Loucy (cell line): ENCODE measurements around the gene TSSK6.

Source experiments
- H2AFZ ChIP-seq: fragments of 200-600 bp; sonication (generic); 2 replicates; pipeline ENCODE4 v1.6.0; 2016; ENCODE audit warnings: antibody characterized with exemption, mild to moderate bottlenecking, low read length, moderate library complexity
- H3F3A ChIP-seq: fragments of 200-600 bp; 2 replicates; pipeline ENCODE4 v1.6.0; 2016; ENCODE audit warnings: antibody characterized with exemption, low read depth, mild to moderate bottlenecking
- H3K27me3 ChIP-seq: fragments of 200-600 bp; sonication (generic); 2 replicates; pipeline ENCODE4 v1.6.1; 2014; ENCODE audit warnings: low read length, mild to moderate bottlenecking; ENCODE audit not compliant: insufficient read depth, poor library complexity, severe bottlenecking
- H3K36me3 ChIP-seq: fragments of 200-600 bp; sonication (generic); 2 replicates; pipeline ENCODE4 v1.6.1; 2016; ENCODE audit warnings: low read length; ENCODE audit not compliant: insufficient read depth
- H3K4me1 ChIP-seq: fragments of 200-600 bp; sonication (generic); 2 replicates; pipeline ENCODE4 v1.5.1; 2014; ENCODE audit warnings: low read length, mild to moderate bottlenecking; ENCODE audit not compliant: insufficient read depth, poor library complexity, severe bottlenecking
- H3K4me2 ChIP-seq: fragments of 200-600 bp; sonication (generic); 2 replicates; pipeline ENCODE4 v1.6.0; 2014; ENCODE audit warnings: antibody characterized with exemption, low read length, low read depth, mild to moderate bottlenecking; ENCODE audit not compliant: poor library complexity, severe bottlenecking
- H3K4me3 ChIP-seq: fragments of 200-600 bp; sonication (generic); 2 replicates; pipeline ENCODE4 v1.5.1; 2014; ENCODE audit warnings: low read length, mild to moderate bottlenecking, mixed read lengths; ENCODE audit not compliant: poor library complexity, severe bottlenecking
- H3K79me2 ChIP-seq: fragments of 200-600 bp; sonication (generic); 2 replicates; pipeline ENCODE4 v1.6.1; 2014; ENCODE audit warnings: low read length; ENCODE audit not compliant: insufficient read depth
- H3K9ac ChIP-seq: fragments of 200-600 bp; sonication (generic); 2 replicates; pipeline ENCODE4 v1.6.0; 2014; ENCODE audit warnings: mild to moderate bottlenecking, low read depth, low read length, moderate library complexity; ENCODE audit not compliant: poor library complexity, severe bottlenecking
- H3K9me2 ChIP-seq: fragments of 200-600 bp; sonication (generic); replicated peaks from 2 replicates; pipeline ENCODE4 v1.6.1; 2016; ENCODE audit warnings: low read depth, low read length, mixed read lengths
- H3K9me3 ChIP-seq: fragments of 200-600 bp; sonication (generic); 2 replicates; pipeline ENCODE4 v1.6.1; 2014; ENCODE audit warnings: mild to moderate bottlenecking, antibody characterized with exemption, low read length, low read depth; ENCODE audit not compliant: insufficient read depth
- H4K20me1 ChIP-seq: fragments of 200-600 bp; sonication (generic); 2 replicates; pipeline ENCODE4 v1.6.0; 2014; ENCODE audit warnings: antibody characterized with exemption, low read length, mild to moderate bottlenecking; ENCODE audit not compliant: insufficient read depth, poor library complexity, severe bottlenecking
- CTCF ChIP-seq: fragments of 200-600 bp; sonication (generic); conservative IDR thresholded peaks from 2 replicates; pipeline ENCODE4 v1.5.1; 2014; ENCODE audit warnings: mild to moderate bottlenecking, antibody characterized with exemption, low read length
- EZH2phosphoT487 ChIP-seq: fragments of 200-600 bp; IDR thresholded peaks from 2 replicates; pipeline ENCODE4 v1.6.1; 2018; ENCODE audit warnings: antibody characterized with exemption, mild to moderate bottlenecking, moderate library complexity, borderline replicate concordance

TSSK6 gene

DNA sequence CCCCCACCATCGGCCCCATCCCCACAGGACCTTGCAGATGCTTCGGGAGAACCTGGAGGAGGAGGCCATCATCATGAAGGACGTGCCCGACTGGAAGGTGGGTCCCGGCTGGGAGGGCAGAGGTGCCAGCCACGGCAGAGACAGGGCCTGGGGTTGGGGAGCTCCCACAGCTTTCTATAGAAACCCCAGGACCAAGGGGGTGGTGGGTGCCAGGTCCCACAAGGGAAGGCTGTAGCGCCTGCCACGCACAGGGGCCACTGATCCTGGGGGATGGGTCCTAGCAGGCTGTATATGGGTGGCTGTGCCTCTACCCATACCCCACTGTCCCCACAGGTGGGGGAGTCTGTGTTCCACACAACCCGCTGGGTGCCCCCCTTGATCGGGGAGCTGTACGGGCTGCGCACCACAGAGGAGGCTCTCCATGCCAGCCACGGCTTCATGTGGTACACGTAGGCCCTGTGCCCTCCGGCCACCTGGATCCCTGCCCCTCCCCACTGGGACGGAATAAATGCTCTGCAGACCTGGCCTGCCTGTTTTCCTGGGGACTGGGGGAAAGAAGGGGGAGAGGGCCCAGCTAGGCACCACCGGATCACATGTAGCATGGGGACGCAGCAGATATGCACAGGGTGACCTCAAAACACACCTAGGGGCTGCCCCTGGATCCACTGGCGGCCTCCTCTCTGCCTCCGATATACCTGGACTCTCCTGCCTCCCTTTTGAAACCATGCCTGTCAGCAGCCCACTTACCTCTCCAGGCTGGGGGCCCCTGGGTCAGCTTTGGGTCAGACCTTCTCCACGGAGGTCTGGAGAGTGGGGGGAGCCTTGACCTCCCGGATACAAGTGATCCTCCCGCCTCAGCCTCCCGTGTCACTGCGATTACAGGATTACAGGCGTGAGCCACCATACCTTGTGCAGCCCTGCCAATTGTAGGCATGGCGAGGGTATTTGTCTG lies 12.6 kb upstream of the TSSK6 start:
- Histone ChIP-seq H3K9me2 (no peaks in the 10 kb centered on the region), H3K4me3 (no peak overlapping the region), H2AFZ (no peak overlapping the region), H3K27me3 (no peaks in the 10 kb centered on the region), H3K9me3 (no peaks in the 10 kb centered on the region), H3K4me1 (peaks cover 16% of the 10 kb centered on the region), H4K20me1 (peaks cover 27% of the 10 kb centered on the region), H3F3A (no peaks in the 10 kb centered on the region), H3K4me2 (no peak overlapping the region), H3K36me3 (peaks cover 14% of the 10 kb centered on the region; the same call in 1 of the 2 replicates), H3K9ac (no peak overlapping the region), H3K79me2 (peaks cover 26% of the 10 kb centered on the region; the same call in 1 of the 2 replicates)
- TF ChIP-seq EZH2phosphoT487 (no peak), CTCF (no peak)

DNA sequence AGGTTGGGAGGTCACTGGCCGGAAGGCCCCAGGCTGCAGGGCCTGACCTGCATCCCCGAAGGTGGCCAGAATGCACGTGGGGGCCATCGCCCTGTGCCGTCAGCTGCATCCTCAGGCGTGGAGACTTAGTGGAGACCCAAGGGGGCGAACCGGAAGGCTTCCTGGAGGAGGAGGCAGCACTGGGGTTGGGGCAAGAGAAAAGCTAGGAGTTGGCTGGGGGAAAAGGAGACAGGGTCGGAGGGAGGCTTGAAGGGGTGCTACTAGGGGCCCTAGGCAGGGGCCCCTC lies 12.0 kb upstream of the TSSK6 start:
- Histone ChIP-seq H3K36me3 (peaks cover 14% of the 10 kb centered on the region; the same call in 1 of the 2 replicates), H3K4me3 (no peak overlapping the region), H3K9me2 (no peaks in the 10 kb centered on the region), H3K9me3 (no peaks in the 10 kb centered on the region), H4K20me1 (peaks cover 33% of the 10 kb centered on the region), H3F3A (no peaks in the 10 kb centered on the region), H2AFZ (no peak overlapping the region), H3K4me1 (peaks cover 16% of the 10 kb centered on the region), H3K79me2 (peaks cover 33% of the 10 kb centered on the region; the same call in 1 of the 2 replicates), H3K27me3 (no peaks in the 10 kb centered on the region), H3K4me2 (no peak overlapping the region), H3K9ac (no peak overlapping the region)
- TF ChIP-seq EZH2phosphoT487 (no peak), CTCF (no peak)

DNA sequence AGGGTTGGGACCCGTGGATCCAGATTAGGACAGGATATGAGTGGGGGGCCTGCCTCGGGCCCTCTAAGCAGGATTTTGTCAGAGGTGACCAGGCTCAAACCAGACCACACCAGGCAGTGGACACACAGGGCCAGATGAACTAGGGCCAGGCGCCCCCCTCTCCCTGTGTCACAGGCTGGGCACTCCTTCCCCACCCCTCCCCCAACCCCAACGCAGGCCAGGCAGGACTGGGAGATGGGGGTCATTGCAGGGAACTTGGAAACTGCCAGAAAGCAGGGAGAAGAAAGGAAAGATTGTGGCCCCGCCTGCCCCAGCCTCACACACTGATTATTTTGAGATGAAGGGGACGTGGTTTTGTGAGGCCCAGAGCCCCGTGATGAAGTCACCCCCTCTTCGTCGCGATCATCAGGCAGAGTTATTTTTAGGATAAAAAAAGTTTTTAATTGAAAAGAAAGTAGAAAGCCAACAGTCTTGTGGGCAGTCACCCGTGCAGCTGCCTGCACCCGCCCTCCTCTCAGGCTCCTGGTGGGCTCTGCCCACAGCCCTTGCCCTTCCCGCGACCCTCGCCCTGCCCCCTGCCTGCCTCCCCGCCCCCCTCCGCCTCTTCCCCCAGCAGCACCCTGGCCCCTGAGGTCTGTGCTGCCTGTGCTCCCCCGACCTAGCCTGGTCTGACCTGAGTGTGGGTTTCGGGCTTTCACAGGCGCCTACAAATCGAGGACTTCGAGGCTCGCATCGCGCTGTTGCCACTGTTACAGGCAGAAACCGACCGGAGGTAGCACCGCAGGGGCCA lies 11.4 kb upstream of the TSSK6 start:
- peaks cover 38% of the 10 kb centered on the region; the same call in 1 of the 2 replicates for H3K79me2 ChIP-seq
- H2AFZ ChIP-seq: no peak overlapping the region
- H3K4me1 ChIP-seq: peaks cover 16% of the 10 kb centered on the region
- no peaks in the 10 kb centered on the region for H3K9me2 ChIP-seq
- H3K27me3 ChIP-seq: no peaks in the 10 kb centered on the region
- H3K4me2 ChIP-seq: peak overlapping the region; percentile 40
- H3F3A ChIP-seq: no peaks in the 10 kb centered on the region
- peaks cover 14% of the 10 kb centered on the region; the same call in 1 of the 2 replicates for H3K36me3 ChIP-seq
- H3K9me3 ChIP-seq: no peaks in the 10 kb centered on the region
- H3K4me3 ChIP-seq: no peak overlapping the region
- H4K20me1 ChIP-seq: peaks cover 36% of the 10 kb centered on the region
- H3K9ac ChIP-seq: no peak overlapping the region
- no peak for TF ChIP-seq EZH2phosphoT487
